Epithelial cell of esophagus (primary cell): ENCODE data around the gene SMARCE1.

ENCODE experiments used
- DNase-seq: peaks from one replicate; pipeline ENCODE4 v3.0.0; 2010; ENCODE audit warnings: low read depth
- H3K4me3 ChIP-seq: 2 replicates; pipeline ENCODE4 v1.5.1; 2011; ENCODE audit warnings: mild to moderate bottlenecking, low read length, control low read depth
- CTCF ChIP-seq: IDR thresholded peaks from 2 replicates; pipeline ENCODE4 v1.5.1; 2011; ENCODE audit warnings: low read depth, mild to moderate bottlenecking, low read length, control low read depth, inconsistent platforms; ENCODE audit not compliant: insufficient read depth; ENCODE audit errors: missing control alignments

Gene SMARCE1

GRCh38 chr17:40598619-40599467 is 48.8 kb downstream of the SMARCE1 start:
- no peak for DNase-seq
- no peak overlapping the region for H3K4me3 ChIP-seq
- TF ChIP-seq CTCF, result no peak

GRCh38 chr17:40598301-40598618 is 49.4 kb downstream of the SMARCE1 start:
- H3K4me3 ChIP-seq, result no peak overlapping the region
- DNase-seq, result no peak
- no peak for TF ChIP-seq CTCF

- TF ChIP-seq CTCF, result no peak
- no peak overlapping the region for H3K4me3 ChIP-seq
- no peak for DNase-seq
Measured at GRCh38 chr17:40597556-40598300, 49.9 kb downstream of the SMARCE1 start.

- DNase-seq, result no peak
- TF ChIP-seq CTCF, result no peak
- no peak overlapping the region for H3K4me3 ChIP-seq
Measured at GRCh38 chr17:40597156-40597555, 50.5 kb downstream of the SMARCE1 start.

GRCh38 chr17:40596261-40596919 is 51.2 kb downstream of the SMARCE1 start:
- H3K4me3 ChIP-seq, result no peak overlapping the region
- TF ChIP-seq CTCF, result no peak
- no peak for DNase-seq

GRCh38 chr17:40590742-40591141 is 56.9 kb downstream of the SMARCE1 start:
- DNase-seq, result no peak
- no peak for TF ChIP-seq CTCF
- no peak overlapping the region for H3K4me3 ChIP-seq
